ENCODE results near the gene SORT1. TPM values are rescaled to one million over a fixed set of nuclear protein-coding genes. Genes with fewer than 3 reads are reported as not detected.

The SORT1 gene
- total and polyA plus RNA-seq, 2 of the 8 experiments (the other 6 are each of a cell fraction or from before 2014, with no cell fraction given) = 18.7 to 69.6 TPM

DNA sequence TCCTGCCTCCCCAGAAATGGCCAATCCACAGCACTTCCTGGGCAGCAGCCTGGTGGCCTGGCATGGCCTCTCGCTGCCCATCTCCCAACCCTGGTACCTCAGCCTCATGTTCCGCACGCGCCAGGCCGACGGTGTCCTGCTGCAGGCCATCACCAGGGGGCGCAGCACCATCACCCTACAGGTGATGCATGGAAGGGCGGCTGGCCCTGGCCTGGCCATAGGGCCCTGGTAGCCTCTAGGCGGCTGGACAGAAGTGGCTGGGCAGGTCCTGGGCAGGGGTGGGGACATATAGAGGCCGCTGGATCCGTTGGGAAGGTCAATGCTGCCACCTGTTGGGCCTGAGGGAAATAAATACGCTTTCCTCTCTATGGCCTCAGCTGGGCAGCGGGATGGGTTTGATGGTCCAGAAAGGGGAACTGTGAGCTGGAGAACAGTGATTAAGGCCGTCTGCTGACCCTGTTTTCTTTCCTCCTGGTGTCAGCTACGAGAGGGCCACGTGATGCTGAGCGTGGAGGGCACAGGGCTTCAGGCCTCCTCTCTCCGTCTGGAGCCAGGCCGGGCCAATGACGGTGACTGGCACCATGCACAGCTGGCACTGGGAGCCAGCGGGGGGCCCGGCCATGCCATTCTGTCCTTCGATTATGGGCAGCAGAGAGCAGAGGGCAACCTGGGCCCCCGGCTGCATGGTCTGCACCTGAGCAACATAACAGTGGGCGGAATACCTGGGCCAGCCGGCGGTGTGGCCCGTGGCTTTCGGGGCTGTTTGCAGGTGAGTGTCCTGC lies 133.9 kb downstream of the SORT1 start (continued):
- TF ChIP-seq NANOG (IDR thresholded peaks at IDR 0.05; ENCODE audit: insufficient read depth, low read depth, low read length, poor library complexity, severe bottlenecking) (no peak), SIN3A (conservative IDR thresholded peaks at IDR 0.05 in 1 of 2, IDR thresholded peaks at IDR 0.05 in 1 of 2; ENCODE audit: low read depth in 1 of 2, low read length in 2 of 2) (peak in 1 of 2 experiments; percentile 90; a peak in 3 of 4 replicates), RFX5 (IDR thresholded peaks at IDR 0.05; ENCODE audit: borderline replicate concordance, low read depth, low read length) (no peak)
- TF ChIP-seq, protein P1, sequence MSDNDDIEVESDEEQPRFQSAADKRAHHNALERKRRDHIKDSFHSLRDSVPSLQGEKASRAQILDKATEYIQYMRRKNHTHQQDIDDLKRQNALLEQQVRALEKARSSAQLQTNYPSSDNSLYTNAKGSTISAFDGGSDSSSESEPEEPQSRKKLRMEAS (IDR thresholded peaks at IDR 0.05) = peak; percentile 100
